ENCODE data around the gene SYCP2L. TPM values are rescaled to one million over a fixed set of nuclear protein-coding genes. Genes with fewer than 3 reads are reported as not detected.
"Not testable (repeated sequence)": the region's sequence is repeated elsewhere in the genome, so short reads cannot be mapped to it uniquely, and the experiment has no call there.

Gene SYCP2L
- total RNA-seq, 1 donor from 2014 or later = 0.40 TPM

- DNase-seq (ENCODE audit: low read depth) = peak; percentile 81
These were observed 67.7 kb downstream of the SYCP2L start for GRCh38 chr6:10954590-10955010.

DNA sequence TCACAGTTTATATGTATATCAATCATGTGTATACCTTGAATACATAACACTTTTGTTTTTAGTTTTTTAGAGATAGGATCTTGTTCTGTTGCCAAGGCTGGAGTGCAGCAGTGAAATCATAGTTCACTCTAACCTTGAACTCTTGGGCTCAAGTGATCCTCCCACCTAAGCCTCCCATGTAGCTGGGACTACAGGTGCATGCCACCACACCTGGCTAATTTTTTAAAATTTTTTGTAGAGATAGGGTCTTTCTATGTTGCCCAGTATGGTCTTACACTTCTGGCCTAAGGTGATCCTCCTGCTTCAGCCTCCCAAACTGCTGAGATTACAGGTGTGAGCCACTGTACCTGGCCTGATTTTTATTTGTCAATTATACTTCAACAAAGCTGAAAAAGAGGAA lies 69.9 kb downstream of the SYCP2L start:
- no peak for DNase-seq (ENCODE audit: low read depth)

GRCh38 chr6:10957414-10957886 lies 70.6 kb downstream of the SYCP2L start:
- no peak for DNase-seq (ENCODE audit: low read depth)

DNA sequence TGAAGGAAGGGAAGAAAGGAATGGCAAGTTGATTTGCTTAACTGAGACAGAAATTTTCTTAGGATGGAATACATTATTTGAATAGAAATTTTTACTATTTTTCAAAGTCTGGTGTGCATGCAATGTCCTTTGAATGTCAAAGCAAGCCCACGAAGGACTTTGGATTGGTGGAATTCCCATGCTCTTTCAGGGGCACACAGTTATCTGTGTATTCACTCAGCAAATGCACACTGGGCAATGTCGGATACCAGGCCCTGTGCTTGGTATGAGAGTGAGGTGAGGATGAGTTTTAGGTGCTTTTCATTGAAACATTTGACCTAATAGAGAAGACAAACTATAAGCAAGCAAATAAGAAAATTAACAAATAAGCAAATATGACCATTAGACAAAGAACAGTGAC lies 73.3 kb downstream of the SYCP2L start:
- DNase-seq (ENCODE audit: low read depth) = no peak

DNA sequence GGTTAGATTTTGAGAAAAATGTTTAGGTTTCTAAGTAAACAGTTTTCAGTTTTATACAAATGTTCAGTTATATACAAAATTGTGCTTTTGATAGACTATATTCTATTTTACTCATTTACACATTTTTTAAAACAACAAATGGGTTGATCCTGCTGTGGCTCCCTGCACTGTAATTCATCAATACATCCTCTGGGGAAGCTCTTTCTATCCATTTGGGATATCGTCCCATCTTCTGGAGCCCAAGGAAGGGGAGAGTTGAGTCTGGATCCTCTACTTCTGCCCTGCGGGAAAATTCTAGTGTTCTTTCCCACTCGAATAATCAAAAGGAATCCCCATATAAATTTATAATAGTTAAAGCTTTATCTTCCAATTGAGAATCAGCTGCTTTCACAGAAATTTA lies 75.0 kb downstream of the SYCP2L start:
- no peak for DNase-seq (ENCODE audit: low read depth)

DNA sequence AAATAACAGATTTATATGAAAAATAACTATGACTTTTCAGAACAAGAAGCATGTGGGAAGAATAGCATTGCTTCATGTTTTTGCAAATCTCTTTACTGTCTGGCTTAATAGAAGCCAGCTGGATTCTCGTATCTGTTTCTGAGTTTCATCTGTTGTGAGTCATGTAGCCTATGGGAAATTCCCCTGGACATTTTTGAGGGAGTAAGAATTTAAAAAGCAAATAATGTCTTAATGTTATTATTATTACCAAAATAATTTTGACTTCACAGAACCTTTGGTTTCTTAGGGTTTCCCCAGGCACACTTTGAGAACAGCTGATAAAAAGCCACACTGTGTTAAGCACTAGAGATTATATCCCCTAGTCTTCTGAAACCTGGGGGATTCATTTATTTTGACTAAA lies 75.8 kb downstream of the SYCP2L start:
- peak; percentile 15 for DNase-seq (ENCODE audit: low read depth)

GRCh38 chr6:10963113-10963512 lies 76.3 kb downstream of the SYCP2L start:
- DNase-seq (ENCODE audit: low read depth) = no peak

DNA sequence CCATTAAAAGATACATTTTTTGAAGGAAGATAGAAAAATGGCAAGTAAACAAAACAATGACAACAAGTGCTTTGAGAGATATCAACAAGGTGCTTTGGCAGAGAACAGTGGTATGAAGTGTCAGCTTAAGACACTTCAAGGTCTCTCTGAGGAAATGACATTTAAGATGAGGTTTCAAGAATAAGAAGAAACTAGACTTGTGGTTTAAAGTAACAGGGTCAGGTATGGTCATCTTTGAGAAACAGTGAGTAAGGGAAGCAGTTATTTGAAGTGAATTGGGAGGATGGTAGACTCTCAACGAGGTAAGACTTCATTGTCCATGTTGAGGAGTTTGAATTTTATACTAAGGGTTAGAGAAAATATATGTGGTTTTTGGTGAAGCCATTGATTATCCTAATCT lies 77.8 kb downstream of the SYCP2L start:
- DNase-seq (ENCODE audit: low read depth) = no peak

DNA sequence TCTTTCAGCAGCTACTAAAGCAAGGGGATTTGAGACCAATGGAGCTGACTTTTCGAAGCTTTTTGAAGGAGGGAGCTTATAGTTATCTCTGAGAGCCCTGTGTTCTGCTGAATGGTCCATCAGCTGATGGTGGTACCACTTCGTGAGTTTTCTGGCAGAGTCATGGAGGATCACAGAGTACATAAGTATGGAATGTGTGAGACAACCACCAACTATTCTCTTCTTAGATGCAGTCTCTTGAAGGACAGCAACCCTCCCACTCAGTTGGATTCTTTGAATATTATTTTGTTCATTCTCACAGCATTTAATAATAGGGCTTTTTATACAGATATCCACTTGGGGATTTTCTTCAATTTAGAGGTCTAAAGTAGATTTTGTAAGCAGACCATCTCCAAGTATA lies 81.9 kb downstream of the SYCP2L start:
- DNase-seq (ENCODE audit: low read depth) = no peak

DNA sequence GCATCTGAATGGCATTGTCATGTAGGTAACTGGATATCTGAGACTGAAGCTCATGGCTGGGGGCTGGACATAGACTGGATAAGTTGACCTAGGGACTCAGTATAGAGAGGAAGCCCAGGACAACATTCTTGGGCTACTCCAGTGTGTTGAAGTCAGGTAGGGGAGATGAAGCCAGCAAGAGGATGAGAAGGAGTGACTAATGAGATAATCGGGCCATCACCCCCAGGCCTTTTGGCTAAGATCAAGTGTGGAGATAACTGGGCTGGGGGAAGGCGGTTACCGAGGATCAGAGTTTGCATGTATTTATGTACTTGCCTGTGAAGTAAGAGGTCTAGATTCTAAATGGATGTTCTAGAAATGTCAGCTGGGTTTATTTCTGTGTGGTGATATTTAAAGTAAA lies 83.9 kb downstream of the SYCP2L start:
- DNase-seq (ENCODE audit: low read depth) = no peak

- no peak for DNase-seq (ENCODE audit: low read depth)
These were observed 85.3 kb downstream of the SYCP2L start for GRCh38 chr6:10972196-10972595.

GRCh38 chr6:10976571-10976970 lies 89.7 kb downstream of the SYCP2L start:
- DNase-seq (ENCODE audit: low read depth) = no peak

DNA sequence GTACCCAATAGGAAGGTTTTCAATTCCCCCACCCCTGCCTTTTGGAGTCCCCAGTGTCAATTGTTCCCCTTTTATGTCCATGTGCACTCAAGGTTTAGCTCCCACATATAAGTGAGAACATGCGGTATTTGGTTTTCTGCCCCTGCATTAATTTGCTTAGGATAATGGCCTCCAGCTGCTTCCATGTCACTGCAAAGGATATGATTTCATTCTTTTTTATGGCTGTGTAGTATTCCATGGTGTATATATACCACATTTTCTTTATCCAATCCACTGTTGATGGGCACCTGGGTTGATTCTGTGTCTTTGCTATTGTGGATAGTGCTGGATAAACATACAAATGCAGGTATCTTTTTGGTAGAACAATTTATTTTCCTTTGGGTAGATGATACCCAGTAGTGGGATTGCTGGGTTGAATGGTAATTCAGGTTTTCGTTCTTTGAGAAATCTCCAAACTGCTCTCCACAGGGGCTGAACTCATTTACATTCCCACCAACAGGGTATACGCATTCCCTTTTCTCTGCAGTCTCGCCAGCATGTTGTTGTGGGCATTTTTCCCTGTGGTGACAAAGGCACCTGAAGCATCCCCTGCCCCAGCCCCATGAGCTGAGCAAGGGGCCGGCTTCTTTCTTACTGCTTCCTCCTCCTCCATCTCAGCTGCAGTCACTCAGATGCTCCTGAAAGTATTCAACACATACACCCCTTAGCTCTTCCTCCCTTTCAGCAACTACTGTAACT lies 90.5 kb downstream of the SYCP2L start:
- DNase-seq (ENCODE audit: low read depth) = no peak

DNA sequence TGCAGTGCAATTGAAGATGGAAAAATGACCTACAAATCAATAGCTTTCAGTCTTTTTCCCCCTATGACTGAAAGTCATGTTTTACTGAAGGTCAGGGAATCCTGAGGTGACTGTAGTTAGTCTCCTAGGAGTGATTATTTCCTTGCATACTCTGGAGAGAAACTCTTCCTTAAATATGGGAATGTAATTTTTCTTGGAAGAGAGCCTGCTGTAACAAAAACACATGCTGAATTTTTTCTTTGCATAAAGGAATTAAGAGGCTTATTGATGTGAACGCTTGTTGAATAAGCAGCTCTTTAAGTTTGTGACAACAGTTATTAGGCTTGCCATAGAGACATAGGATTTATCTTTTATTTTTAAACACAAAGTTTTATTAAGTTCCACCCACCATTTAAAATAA lies 92.8 kb downstream of the SYCP2L start:
- DNase-seq (ENCODE audit: low read depth) = no peak

DNA sequence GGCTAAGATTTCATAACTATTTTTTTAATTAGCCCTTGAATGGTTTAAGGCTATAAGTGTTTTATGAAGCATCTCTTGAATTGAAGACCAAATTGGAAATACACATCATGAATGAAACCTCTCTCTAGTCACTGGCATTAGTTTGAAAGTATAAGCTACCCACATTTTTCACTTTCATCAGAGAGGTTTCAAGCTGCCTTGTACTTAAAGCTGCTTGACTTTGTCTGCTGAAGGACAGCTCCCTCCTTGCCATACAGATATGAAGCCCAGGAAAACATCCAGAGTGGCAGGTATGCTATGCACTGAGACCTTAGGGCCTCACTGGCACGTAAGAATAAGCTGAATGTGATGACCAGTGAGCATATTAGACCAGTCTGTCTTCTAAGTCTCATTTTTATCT lies 94.6 kb downstream of the SYCP2L start:
- DNase-seq (ENCODE audit: low read depth) = no peak

- not testable (repeated sequence) for DNase-seq (ENCODE audit: low read depth)
These were observed 98.1 kb downstream of the SYCP2L start for GRCh38 chr6:10984959-10985358.

- no peak for DNase-seq (ENCODE audit: low read depth)
These were observed 102.7 kb downstream of the SYCP2L start for GRCh38 chr6:10989587-10989986.

DNA sequence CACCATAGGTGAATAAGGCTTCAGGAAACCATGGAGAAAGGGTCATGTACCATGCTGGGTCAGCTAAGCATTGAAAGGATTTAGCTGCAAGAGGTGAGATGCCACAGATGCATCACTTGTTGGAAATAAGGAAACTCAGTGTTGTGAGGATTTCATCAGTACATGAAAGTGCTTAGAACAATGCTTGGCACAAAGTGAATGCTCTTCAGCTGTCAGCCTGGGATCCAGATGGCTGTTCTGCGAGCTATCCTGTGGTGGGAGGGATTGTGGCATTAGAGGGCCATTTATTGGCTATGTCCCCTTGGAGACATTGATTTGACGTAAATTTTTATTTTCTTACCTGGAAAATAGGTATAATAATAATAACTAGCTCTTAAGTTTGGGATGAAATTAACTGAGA lies 104.3 kb downstream of the SYCP2L start:
- DNase-seq (ENCODE audit: low read depth) = no peak

DNA sequence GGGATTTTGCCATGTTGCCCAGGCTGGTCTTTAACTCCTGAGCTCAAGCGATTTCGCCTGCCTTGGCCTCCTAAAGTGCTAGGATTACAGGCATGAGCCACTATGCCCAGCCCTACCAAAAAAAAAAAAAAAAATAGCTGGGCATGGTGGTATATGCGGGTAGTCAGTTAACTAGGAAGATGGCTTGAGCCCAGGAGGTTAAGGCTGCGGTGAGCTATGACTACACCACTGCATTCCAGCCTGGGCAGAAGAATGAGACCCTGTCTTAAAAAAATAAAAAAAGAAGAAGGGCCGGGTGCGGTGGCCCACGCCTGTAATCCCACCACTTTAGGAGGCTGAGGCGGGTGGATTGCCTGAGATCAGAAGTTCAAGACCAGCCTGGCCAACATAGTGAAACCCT lies 107.0 kb downstream of the SYCP2L start:
- DNase-seq (ENCODE audit: low read depth) = no peak

DNA sequence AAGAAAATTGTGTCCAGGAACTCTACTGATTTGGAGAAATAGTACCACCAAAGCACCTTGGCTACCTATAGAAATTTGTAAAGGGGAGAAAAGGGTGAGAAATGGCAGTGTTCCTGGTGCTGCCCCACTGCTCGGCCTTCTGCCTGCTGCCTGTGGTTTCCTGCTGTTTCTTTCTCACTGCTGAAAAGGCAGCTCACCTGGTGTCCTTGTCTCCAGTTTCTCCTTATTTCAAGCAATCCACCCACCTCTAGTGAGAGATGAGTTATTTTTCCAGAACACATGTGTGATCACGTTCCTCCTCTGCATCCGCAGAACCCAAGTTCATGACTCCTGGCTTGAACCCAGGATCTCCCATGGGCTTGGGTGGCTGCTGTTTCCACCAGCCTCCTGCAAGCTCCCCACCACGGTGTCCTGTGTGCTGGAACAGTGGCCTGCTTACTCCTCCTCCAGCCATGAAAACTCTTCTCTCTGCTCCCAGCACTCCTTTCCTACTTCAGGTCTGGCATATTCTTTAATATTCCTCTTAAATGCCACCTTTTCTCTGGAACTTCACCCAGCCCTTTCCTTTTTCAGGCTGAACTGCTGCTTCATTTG lies 108.4 kb downstream of the SYCP2L start:
- no peak for DNase-seq (ENCODE audit: low read depth)

DNA sequence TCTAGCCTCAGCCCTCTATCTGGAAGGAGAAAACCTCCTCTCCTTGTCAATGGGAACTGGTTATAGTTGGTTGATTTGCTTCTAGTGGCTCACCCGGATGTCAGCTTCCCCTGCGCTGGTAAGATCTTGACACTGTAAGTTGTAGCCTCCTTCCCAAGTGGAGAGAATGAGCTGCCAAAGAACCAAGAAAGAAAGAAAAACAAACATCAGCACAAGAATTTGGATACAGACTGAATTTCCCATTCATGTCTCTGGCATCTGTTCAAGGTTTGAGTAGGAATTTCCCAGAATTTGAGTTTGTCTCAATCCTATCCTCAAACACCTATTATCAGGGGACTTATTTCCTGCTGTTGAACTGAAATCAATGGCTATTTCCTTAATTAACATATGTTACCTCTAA lies 113.1 kb downstream of the SYCP2L start:
- peak; percentile 2 for DNase-seq (ENCODE audit: low read depth)

- no peak for DNase-seq (ENCODE audit: low read depth)
These were observed 115.3 kb downstream of the SYCP2L start for GRCh38 chr6:11002176-11002575.

DNA sequence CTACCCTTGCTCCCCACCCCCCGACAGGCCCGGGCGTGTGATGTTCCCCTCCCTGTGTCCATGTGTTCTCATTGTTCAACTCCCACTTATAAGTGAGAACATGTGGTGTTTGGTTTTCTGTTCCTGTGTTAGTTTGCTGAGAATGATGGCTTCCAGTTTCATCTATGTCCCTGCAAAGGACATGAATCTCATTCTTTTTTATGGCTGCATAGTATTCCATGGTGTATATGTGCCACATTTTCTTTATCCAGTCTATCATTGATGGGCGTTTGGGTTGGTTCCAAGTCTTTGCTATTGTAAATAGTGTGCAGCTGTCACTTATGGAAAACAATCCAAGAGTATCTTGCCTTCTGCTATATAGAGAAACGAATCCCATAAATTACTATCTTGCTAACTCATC lies 116.4 kb downstream of the SYCP2L start:
- not testable (repeated sequence) for DNase-seq (ENCODE audit: low read depth)
